ENCODE measurements around the gene WDR1. TPM values are rescaled to one million over a fixed set of nuclear protein-coding genes. Genes with fewer than 3 reads are reported as not detected.

The WDR1 gene
- total and polyA plus RNA-seq, 2 of the 13 experiments (the other 11 are each of a cell fraction or from before 2014, with no cell fraction given), result 106 to 198 TPM

DNA sequence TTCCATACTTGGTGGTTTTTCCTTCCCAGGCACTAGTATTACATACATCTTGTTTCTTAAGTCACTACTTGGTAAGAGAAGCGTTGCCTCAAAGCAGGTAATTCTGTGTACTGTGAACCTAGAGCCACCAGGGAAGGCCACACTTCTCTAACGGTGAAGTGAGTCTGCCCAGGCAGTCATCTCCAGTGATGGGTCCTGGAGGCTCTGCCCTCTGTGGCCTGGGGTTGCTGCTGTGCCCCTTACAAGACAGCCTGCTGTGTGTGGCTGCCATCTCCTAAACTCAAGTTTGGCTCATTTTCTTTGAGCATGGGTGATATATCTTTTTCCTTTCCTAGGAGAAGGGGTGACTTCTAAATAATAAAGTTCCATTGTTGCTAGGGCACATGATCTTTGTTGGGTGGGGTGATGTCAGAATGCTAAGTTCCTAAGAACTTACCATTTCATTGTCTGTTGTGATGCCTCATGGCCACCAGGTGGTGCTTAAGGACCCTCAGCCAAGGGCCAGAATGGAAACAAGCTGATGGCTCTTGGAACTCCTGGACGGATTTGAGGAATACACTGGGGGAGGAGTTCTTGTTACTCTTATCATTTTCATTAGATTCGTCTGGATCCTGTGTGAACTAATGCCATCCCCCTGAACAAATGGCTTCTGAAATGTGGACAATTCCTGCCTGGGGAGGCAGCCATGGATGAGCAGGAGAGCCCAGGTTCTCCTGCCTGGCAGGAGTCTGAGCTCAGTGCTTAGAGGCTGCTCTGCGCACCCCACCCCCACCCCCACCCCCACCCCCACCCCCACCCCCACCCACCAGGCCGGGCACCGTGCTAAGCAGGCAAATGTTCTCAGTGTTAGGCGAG is 41.1 kb upstream of the WDR1 start (continued):
- TF ChIP-seq FUBP1 (CRISPR knock-in tag; IDR thresholded peaks at IDR 0.05; ENCODE audit: borderline replicate concordance), result no peak
- TF ChIP-seq SSRP1 (CRISPR knock-in tag; IDR thresholded peaks at IDR 0.05), result peak; percentile 62; the same call in 1 of the 2 replicates
- TF ChIP-seq SMC3 (IDR thresholded peaks at IDR 0.05; ENCODE audit: low read length), result peak; percentile 90
- TF ChIP-seq ZNF383 (CRISPR knock-in tag; IDR thresholded peaks at IDR 0.05; ENCODE audit: borderline replicate concordance), result no peak
- TF ChIP-seq FOXK2 (IDR thresholded peaks at IDR 0.05), result no peak
- no peak for TF ChIP-seq ZNF331 (CRISPR knock-in tag; IDR thresholded peaks at IDR 0.05)
- peak; percentile 37; the same call in 1 of the 2 replicates for TF ChIP-seq FOXK1 (CRISPR knock-in tag; IDR thresholded peaks at IDR 0.05; ENCODE audit: borderline replicate concordance, low read depth)
- 0 out of 2 replicates have a peak, but pooled peaks have one; percentile 33 for TF ChIP-seq TGIF2 (CRISPR knock-in tag; IDR thresholded peaks at IDR 0.05)
- TF ChIP-seq CTCF (CRISPR knock-in tag; IDR thresholded peaks at IDR 0.05), result peak; percentile 87
- TF ChIP-seq ZBTB1 (CRISPR knock-in tag; IDR thresholded peaks at IDR 0.05; ENCODE audit: borderline replicate concordance), result no peak
